ENCODE results near the gene MRPL49.

Gene MRPL49

GRCh38 chr11:65102142-65103095, 19.7 kb upstream of the MRPL49 start:
- DNase-seq (ENCODE audit: low read depth): no peak

- no peak for DNase-seq (ENCODE audit: low read depth)
Measured at GRCh38 chr11:65103476-65103875, 18.6 kb upstream of the MRPL49 start.

- no peak for DNase-seq (ENCODE audit: low read depth)
Measured at GRCh38 chr11:65104628-65105027, 17.5 kb upstream of the MRPL49 start.

- DNase-seq (ENCODE audit: low read depth): no peak
Measured at GRCh38 chr11:65107078-65107477, 15.0 kb upstream of the MRPL49 start.

- DNase-seq (ENCODE audit: low read depth): no peak
Measured at GRCh38 chr11:65107751-65108468, 14.2 kb upstream of the MRPL49 start.

GRCh38 chr11:65108469-65109123, 13.5 kb upstream of the MRPL49 start:
- no peak for DNase-seq (ENCODE audit: low read depth)

GRCh38 chr11:65109231-65110198, 12.6 kb upstream of the MRPL49 start:
- DNase-seq (ENCODE audit: low read depth): no peak

GRCh38 chr11:65110354-65110861, 11.7 kb upstream of the MRPL49 start:
- DNase-seq (ENCODE audit: low read depth): peak; percentile 91

- DNase-seq (ENCODE audit: low read depth): no peak
Measured at GRCh38 chr11:65111159-65111743, 10.9 kb upstream of the MRPL49 start.

- DNase-seq (ENCODE audit: low read depth): peak; percentile 92
Measured at GRCh38 chr11:65111744-65112545, 10.2 kb upstream of the MRPL49 start, which contains the start of gene TM7SF2. TSS of gene TM7SF2 (plus strand) at chr11:65111872. CDS start at chr11:65112016, 144 bp downstream.

- DNase-seq (ENCODE audit: low read depth): peak; percentile 67
Measured at GRCh38 chr11:65112546-65113360, 9.4 kb upstream of the MRPL49 start.

GRCh38 chr11:65113361-65113756, 8.8 kb upstream of the MRPL49 start:
- DNase-seq (ENCODE audit: low read depth): no peak

- no peak for DNase-seq (ENCODE audit: low read depth)
Measured at GRCh38 chr11:65113839-65114238, 8.3 kb upstream of the MRPL49 start.

- DNase-seq (ENCODE audit: low read depth): no peak
Measured at GRCh38 chr11:65114538-65115171, 7.5 kb upstream of the MRPL49 start.

GRCh38 chr11:65115361-65116082, 6.6 kb upstream of the MRPL49 start:
- no peak for DNase-seq (ENCODE audit: low read depth)

GRCh38 chr11:65116370-65117205, 5.5 kb upstream of the MRPL49 start:
- peak; percentile 46 for DNase-seq (ENCODE audit: low read depth)
